Esophagus mucosa (tissue), 1 donor: Measurements from ENCODE around the gene TRPC4AP. TPM values are rescaled to one million over a fixed set of nuclear protein-coding genes. Genes with fewer than 3 reads are reported as not detected.
A peak's percentile ranks its signal among the peaks of the same experiment; 100 is the strongest.
"Not testable (repeated sequence)": the region's sequence is repeated elsewhere in the genome, so short reads cannot be mapped to it uniquely, and the experiment has no call there.

Experiments
- ATAC-seq: fragments of 200-7000 bp; cut with Tn5 transposase; one replicate; pipeline ENCODE4 v1.9.1; 2020
- total RNA-seq: library from RNA; stranded (reverse); gene quantifications from one replicate; pipeline ENCODE4 v1.2.4, GENCODE V29; 2023
- donor health status: DM: yes; HTN: yes; CAD: no.

Gene TRPC4AP
- total RNA-seq, 1 donor from 2014 or later = 29.8 TPM

DNA sequence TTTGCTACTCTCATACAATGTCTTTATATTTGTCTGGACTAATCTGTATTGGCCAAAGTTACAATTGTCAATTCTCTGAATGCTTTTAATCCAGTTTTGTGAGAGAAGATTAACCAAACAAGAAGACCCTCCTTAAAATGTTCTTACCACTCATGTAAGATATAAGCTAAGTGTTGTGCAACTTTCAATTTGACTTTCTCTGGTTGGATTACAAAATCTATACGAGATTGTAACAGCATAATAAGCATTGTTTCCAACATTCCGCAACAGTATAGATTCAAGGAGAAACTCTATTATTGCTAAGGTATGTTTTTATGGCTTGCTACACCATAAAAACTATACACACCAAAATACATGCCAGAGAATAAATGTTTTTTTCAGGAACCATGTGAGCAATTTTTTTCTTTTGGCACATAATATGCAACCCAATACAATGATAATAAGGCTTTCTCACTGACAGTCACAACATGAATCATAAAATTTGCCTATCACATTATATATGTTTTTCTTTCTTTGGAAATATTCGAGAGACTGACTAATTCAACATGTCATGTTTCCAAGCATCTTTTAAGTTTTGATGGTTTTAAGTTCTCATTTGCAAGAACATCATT lies 12.2 kb upstream of the TRPC4AP start:
- no peak for ATAC-seq

DNA sequence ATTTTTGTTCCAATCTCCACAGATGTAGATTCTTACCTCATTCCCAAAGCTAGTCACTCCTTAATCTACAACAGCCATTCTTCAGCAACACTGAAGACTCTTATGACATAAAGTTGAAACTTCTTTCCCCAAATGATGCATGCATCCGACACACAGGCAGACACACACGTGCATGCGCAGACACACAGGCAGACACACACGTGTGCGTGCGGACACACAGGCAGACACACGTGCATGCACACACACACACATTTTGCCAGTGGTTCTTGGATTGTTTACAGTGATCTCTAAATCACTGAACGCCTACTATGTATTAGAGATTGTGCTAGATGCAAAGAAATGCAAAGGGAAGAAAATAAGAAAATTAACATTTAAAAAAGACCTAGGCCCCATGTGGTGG lies 9.0 kb upstream of the TRPC4AP start:
- ATAC-seq = no peak

DNA sequence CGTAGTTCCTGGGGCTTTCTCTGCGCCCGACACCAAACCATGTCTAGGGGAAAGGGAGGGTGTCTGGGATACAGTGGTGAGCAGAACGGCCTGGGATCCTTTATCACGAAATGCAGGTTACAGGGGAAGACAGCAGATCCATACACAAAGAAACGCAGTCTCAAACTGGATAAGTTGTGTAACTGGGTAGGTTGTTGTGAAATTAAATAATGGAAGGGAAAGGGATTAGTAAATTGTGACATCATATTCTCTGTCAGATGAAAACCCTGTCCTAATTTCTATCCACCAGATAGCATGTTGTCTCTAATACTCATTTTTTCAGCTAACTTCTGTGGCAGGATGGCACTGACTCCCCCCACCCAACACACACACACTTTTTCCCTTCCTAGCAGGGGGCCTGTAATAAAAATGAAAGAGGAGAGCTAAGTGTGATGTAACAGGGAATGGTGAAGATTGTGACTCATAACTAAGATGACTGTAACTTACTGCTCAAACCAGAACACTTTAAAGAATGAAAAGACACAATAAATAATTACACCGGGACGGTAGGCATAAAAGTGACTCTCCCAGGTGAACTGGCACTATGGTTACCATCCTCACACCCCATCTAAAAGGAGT lies 769 bp upstream of the TRPC4AP start:
- peak; percentile 61 for ATAC-seq

DNA sequence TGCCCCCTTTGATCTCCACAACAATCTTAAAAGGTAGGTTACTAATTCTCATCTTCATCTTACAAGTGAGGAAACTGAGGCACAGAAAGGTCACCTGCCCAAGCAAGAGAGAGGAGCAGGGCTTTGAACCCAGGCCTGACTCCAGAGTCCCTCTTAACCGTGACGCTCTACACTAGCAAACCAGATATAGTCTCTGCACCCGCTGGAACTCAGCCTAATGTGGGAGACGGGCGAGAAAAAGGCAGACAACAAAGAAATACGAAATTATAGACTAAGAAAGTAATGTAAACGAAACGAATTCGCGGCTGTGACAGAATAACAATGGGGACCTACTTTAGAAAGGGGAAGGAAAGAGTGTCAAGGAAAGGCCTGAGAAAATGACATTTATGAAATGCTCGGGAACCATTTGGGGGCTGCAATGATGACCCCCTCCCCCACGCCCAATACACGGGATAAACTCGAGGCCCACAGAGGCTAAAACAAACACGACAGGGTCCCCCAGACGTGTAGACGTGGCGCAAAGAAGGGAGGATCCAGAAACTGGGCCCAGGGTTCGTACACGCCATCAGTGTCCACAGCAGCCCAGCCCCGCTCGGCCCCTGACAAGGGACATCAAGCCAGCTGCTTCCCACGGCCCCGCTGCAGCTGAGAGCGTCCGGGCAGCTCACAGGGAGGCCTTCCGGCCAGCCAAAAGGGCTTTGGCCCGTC lies 637 bp downstream of the TRPC4AP start:
- ATAC-seq = peak; percentile 19

DNA sequence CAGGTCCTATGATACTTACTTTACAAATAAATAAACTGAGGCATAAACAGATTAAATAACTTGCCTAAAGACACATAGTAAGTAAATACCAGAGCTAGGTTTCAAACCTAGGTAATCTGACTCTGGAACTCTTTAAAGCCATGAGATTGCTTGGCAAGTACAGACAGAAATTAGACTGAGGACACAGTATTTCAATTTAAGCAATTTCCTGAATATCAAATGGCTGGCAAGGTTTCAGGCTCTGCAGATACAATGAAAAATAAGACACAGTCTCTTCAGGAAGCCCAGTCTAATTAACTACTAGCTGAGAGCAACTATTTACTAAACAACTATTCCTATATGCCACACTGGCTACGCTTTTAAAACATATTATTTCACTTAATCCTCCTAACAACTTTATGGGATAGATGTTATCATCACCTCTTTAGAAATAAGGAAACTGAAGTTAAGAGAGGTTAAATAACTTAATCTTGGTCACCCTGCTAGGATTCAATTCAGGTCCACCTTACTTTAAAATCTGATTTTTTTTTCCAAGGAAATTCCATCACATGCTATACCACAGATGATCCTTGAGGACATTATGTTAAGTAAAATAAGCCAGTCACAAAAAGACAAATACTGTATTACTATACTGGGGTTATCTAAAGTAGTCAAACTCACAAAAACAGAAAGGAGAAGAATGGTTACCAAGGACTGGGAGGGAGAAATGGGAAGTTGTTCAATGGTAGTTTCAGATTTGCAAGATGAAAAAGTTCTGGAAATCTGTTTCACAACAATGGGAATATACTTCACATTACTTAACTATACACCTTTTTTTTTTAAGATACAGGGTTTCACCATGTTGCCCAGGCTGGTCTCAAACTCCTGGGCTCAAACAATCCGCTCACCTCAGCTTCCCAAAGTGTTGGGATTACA lies 4.1 kb downstream of the TRPC4AP start:
- ATAC-seq = no peak

DNA sequence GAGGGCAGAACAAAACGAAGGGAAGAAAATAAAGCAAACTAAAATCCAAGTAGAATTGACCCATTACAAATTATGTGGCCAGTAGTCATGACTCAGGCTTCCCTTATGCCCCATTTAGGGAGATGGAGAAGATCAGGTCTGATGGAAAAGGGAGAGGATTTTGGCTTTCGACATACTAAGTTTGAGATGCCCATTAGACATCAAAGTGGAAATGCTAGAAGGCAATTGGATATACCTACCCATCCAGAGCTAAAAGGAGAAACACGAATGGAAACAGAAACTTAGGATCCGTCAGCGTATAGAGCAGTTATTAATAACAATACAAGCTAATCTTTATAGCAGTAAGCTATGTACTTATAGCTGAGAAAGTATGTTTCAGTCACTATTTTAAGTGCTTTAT lies 4.8 kb downstream of the TRPC4AP start:
- no peak for ATAC-seq

DNA sequence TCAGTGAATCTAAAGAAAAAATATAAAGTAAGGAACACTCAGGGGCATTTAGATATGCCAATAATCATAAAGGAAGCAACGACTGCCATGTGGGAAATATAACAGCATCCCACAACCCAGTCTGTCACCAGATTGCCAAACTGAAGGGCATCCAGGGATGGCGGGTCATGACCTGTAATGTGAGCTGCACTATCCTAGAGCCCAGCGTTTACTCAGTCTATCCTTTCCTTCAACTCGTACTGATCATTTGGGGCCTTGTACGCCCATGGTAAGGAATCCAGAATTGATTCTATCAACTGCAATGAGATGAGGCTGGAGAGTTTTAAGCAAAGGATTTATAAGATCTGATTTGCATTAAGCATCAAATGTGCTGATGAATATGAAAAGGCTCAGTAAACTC lies 5.3 kb downstream of the TRPC4AP start:
- no peak for ATAC-seq

DNA sequence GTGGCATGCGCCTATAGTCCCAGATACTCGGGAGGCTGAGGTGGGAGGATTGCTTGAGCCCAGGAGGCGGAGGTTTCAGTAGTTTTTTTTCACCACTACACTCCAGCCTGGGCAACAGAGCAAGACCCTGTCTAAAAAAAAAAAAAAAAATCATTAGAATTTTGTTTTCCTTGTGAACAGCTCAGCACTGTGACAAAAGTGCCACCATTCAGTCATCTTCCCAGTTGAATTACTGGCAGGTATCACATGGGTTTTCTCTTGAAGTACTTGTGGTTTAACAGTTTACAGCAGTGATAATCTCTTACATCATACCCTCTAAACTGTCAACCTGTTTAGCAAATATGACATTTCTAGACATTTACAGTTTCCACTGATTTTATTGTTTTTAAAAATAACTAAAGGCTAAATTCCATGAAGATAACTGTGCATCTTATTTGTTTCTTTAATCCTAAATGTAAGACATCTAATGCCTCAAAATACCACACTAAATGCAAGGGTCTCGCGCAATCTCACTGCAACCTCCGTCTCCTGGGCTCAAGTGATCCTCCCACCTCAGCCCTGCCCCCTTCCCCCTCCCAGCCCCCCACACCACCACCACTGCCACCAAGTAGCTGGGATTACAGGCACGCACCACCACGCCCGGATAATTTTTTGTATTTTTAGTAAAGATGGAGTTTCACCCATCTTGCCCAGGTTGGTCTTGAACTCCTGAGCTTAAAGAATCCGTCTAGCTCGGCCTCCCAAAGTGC lies 7.0 kb downstream of the TRPC4AP start:
- no peak for ATAC-seq

DNA sequence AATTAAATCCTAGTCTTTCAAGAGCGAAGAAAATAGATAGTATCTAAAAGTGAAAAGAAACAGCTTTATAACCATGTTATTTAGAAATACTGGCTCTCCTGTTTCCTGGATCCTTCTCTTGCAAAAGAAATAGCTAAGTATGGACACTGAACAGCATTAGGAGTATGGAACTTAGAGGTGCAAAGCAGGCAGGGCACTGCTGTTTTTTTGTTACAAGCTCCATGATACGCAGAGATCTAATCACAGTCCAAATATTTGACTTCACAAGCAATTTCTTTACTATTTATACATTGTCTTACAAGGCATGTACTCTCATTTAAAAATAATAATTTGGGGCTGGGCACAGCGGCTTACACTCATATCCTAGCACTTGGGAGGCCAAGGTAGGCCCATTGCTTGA lies 7.6 kb downstream of the TRPC4AP start:
- no peak for ATAC-seq

DNA sequence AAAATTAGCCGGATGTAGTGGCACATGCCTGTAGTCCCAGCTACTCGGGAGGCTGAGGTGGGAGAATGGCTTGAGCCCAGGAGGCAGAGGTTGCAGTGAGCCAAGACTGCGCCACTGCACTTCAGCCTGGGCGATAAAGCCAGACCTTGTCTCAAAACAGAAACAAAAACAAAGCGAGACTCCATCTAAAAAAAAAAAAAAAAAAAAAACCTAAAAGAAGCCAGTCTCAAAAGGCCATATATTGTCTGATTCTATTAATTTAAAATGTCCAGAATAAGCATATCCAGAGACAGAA lies 12.3 kb downstream of the TRPC4AP start:
- not testable (repeated sequence) for ATAC-seq

DNA sequence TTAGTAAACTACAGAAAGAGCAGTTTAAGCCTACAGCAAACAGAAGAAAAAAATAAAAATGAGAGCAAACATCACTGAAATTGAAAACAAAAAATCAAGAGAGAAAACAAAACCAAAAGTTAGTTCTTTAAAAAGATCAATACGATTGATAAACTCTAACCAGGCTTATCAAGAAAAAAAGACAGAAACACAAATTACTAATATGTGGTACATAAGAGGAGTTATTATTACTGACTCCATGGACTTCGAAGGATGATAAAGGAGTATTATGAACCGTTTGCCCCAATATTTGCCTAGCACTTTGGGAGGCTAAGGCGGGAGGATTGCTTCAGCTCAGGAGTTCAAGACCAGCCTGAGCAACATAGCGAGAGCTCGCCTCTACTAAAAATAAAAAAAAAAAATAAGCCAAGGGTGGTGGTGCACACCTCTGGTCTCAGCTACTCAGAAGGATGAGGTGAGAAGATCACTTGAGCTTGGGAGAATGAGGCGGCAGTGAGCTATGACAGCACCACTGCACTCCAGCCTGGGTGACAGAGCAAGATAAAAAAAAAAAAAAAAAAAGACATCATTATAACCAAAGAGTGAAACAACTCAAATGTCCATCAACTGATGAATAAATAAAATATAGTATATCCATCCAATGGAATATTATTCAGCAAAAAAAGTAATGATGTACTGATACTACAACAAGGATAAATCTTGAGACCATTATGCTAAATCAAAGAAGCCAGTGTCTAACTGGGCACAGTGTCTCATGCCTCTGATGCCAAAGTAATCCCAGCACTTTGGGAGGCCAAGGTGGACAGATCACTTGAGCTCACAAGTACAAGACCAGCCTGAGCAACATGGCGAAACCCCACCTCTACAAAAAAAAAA lies 12.9 kb downstream of the TRPC4AP start:
- no peak for ATAC-seq

DNA sequence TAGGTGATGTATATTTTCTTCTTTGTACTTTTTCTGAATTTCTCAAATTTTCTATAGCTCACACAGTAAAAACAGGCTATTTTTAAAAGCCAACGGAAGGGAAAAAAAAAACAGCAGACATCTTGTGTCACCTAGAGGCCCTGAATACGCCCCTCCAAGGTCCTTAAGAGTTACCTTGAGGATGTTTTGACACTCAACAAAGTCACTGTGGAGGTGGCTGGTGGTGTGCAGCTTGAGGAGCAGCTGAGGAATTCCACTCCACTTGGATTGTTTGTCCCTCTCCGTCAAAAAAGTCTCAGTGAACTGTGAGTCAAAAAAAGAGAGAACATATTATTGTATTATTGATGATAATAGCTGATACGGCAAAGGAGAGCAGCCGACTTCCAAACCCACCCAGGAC lies 14.7 kb downstream of the TRPC4AP start:
- ATAC-seq = no peak

DNA sequence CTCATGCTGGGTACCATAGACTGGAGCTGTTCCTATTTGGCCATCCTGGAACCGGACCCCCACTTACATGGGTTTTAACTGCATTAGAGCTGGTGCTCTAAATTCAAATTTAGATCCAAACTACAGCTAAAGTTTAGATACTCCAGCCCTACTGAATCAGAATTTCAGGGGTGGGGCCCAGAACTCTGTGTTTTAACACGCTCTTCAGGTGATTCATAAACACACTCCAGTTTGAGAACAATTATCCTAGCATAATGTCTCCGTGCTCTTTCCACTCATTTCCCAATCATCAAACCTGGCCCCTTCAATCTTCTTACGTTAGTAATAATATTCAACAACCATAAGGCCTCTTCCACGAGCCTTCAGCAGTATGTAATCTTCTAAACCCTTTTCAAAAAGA lies 15.3 kb downstream of the TRPC4AP start:
- ATAC-seq = peak; percentile 88

DNA sequence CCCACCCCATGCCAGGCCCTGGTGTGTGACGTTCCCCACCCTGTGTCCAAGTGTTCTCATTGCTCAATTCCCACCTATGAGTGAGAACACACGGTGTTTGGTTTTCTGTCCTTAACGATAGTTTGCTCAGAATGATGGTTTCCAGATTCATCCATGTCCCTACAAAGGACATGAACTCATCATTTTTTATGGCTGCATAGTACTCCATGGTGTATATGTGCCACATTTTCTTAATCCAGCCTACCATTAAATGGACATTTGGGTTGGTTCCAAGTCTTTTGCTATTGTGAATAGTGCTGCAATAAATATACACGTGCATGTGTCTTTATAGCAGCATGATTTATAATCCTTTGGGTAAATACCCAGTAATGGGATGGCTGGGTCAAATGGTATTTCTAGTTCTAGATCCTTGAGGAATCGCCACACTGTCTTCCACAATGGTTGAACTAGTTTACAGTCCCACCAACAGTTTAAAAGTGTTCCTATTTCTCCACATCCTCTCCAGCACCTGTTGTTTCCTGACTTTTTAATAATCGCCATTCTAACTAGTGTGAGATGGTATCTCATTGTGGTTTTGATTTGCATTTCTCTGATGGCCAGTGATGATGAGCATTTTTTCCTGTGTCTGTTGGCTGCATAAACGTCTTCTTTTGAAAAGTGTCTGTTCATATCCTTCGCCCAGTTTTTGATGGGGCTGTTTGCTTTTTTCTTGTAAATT lies 21.0 kb downstream of the TRPC4AP start:
- ATAC-seq = not testable (repeated sequence)

DNA sequence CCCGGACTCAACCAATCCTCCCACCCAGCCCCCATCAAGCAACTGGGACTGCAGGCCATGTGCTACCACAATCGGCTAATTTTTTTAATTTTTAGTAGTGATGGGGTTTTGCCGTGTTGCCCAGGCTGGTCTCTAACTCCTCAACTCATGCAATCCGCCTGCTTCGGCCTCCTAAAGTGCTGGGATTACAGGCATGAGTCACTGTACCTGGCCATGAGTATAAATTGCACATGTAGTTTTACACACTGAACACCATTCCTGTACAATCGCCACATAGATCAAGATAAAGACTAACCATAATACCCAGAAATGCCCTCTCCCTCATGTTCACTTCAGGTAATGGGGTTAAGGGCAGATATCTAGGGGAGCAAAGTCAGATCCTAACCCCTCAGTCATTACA lies 26.4 kb downstream of the TRPC4AP start:
- ATAC-seq = no peak

DNA sequence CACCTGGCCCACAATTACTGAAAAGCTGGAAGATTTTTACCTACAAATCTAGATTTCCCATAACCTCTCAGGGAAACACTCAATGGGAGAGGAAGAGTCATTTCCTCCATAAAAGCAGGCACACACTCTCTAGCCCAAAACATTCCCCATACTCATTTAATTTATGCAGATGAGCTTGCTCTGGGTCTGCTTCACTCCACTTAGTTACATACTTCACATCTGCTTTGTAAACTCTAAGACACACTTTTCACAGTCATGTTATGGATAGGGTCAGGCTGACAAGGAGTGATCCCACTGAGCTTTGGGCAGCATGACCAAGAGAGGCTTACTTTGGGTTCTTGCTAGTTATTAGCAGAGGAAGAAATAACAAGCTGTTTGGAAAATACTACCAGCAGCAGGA lies 27.4 kb downstream of the TRPC4AP start:
- no peak for ATAC-seq

DNA sequence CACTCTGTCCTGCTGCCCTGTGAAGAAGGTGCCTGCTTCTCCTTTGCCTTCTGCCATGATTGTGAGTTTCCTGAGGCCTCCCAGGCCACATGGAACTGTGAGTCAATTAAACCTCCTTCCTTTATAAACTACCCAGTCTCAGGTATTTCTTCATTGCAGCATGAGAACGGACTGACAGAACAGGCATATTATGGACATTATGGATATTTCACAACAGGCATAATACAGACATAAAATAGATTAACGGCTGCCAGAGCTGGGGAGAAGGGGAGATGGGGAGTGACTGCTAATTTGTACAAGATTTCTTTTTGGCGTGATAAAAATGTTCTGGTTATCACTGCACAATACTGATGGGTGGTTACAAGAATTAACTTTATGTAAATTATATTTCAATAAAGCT lies 29.4 kb downstream of the TRPC4AP start:
- no peak for ATAC-seq

DNA sequence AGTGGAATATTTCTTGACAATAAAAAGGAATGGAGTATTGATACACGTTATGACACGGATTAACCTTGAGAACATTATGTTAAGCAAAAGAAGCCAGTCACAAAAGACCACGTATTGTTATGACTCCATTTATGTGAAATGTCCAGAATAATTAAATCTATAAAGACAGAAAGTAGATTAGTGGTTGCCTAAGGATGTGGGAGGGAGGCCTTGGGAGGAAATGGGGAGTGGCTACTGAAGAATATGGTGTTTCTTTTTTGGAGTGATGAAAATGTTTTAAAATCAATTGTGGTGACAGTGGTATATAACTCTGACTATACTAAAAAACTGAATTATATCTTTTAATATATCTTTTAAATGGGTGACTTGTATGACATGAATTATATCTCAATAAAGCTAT lies 30.1 kb downstream of the TRPC4AP start:
- ATAC-seq = no peak

DNA sequence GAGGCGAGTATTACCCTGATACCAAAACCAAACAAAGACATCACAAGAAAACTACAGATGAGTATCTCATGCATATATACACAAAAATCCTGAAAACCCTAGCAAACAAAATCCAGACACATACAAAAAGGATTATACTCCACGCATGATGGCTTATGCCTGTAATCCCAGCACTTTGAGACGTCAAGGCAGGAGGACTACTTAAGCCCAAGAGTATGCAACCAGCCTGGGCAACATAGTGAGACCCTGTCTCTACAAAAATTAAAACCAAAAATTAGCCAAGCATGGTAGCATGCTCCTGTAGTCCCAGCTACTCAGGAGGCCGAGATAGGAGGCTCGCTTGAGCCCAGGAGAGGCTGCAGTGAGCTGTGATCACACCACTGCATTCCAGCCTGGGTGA lies 32.4 kb downstream of the TRPC4AP start:
- ATAC-seq = no peak

DNA sequence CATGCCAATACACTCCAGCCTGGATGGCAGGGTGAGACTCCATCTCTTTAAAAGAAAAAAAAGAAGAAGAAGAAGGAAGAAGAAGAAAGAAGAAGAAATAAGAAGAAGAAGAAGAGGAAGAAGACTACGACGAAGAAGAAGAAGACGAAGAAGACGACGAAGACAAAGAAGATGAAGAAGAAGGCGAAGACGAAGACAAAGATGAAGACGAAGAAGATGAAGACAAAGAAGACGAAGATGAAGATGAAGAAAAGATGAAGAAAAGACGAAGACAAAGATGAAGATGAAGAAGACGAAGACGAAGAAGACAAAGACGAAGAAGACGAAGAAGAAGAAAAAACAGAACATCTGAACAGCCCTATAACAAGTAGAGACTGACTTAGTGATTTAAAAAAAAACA lies 33.0 kb downstream of the TRPC4AP start:
- ATAC-seq = no peak

DNA sequence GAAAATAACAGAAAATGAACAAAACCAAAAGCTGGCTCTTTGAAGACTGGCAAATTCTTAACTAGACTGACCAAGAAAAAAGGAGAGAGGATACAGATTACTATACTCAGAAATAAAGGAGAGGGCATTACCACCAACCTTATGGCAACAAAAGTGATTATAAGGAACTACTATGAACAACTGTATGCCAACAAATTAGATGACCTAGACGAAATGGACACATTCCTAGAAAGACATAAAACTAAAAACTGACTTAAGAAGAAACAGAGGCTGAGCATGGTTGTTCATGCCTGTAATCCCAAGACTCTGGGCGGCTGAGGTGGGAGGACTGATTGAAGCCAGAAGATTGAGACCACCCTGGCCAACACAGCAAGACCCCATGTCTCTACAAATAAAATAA lies 33.5 kb downstream of the TRPC4AP start:
- ATAC-seq = no peak
